Left forelimb (tissue), 1 donor: ENCODE measurements around the gene FUT6.
"Not testable (repeated sequence)": the region's sequence is repeated elsewhere in the genome, so short reads cannot be mapped to it uniquely, and the experiment has no call there.

Experiments
- DNase-seq: peaks from one replicate; pipeline ENCODE4 v3.0.0-alpha.2; 2018; ENCODE audit warnings: low spot score

Gene FUT6

GRCh38 chr19:5839065-5840017 is at the start of gene FUT6:
FUT6 (minus strand) TSS chr19:5839702; CDS start chr19:5832567, 7,135 bp downstream.
- no peak for DNase-seq

GRCh38 chr19:5884065-5884811 is 44.7 kb upstream of the FUT6 start:
- not testable (repeated sequence) for DNase-seq

GRCh38 chr19:5883157-5883873 is 43.8 kb upstream of the FUT6 start:
- not testable (repeated sequence) for DNase-seq

GRCh38 chr19:5882421-5882968 is 43.0 kb upstream of the FUT6 start:
- DNase-seq: no peak

- DNase-seq: no peak
Observed at GRCh38 chr19:5881543-5882299, 42.2 kb upstream of the FUT6 start.

- peak; percentile 82 for DNase-seq
Observed at GRCh38 chr19:5880604-5881078, 41.1 kb upstream of the FUT6 start.

GRCh38 chr19:5880196-5880595 is 40.7 kb upstream of the FUT6 start:
- DNase-seq: no peak

- no peak for DNase-seq
Observed at GRCh38 chr19:5877882-5878281, 38.4 kb upstream of the FUT6 start.

- DNase-seq: no peak
Observed at GRCh38 chr19:5877427-5877826, 37.9 kb upstream of the FUT6 start.

- not testable (repeated sequence) for DNase-seq
Observed at GRCh38 chr19:5874496-5874895, 35.0 kb upstream of the FUT6 start.

- DNase-seq: peak; percentile 49
Observed at GRCh38 chr19:5873617-5874199, 34.2 kb upstream of the FUT6 start.

- DNase-seq: no peak
Observed at GRCh38 chr19:5870986-5871394, 31.5 kb upstream of the FUT6 start.

- no peak for DNase-seq
Observed at GRCh38 chr19:5867201-5868136, 28.0 kb upstream of the FUT6 start.

- no peak for DNase-seq
Observed at GRCh38 chr19:5865772-5866171, 26.3 kb upstream of the FUT6 start.

- DNase-seq: no peak
Observed at GRCh38 chr19:5864725-5865486, 25.4 kb upstream of the FUT6 start.

GRCh38 chr19:5864013-5864720 is 24.7 kb upstream of the FUT6 start:
- no peak for DNase-seq

- DNase-seq: no peak
Observed at GRCh38 chr19:5863030-5863665, 23.6 kb upstream of the FUT6 start.
